OCI-LY3 (cell line): ENCODE measurements around the gene ANK3.

ENCODE experiments used
- H2AFZ ChIP-seq: fragments of 200-600, 300-600 bp; shearing (Covaris generic); 2 replicates; pipeline ENCODE4 v1.6.0; 2014; ENCODE audit warnings: antibody characterized with exemption, low read depth, low read length
- H3K27ac ChIP-seq: fragments of 200-600, 300-600 bp; sonication (generic); 2 replicates; pipeline ENCODE4 v1.5.1; 2014; ENCODE audit warnings: mild to moderate bottlenecking, low read length, moderate library complexity, mixed read lengths
- H3K27me3 ChIP-seq: fragments of 200-600, 300-600 bp; sonication (generic); 2 replicates; pipeline ENCODE4 v1.6.1; 2014; ENCODE audit warnings: low read depth, low read length, mixed read lengths
- H3K36me3 ChIP-seq: fragments of 200-600, 300-600 bp; sonication (generic); replicated peaks from 2 replicates; pipeline ENCODE3; 2014; ENCODE audit warnings: low read depth, low read length, mixed read lengths
- H3K4me1 ChIP-seq: fragments of 300-600, 200-600 bp; sonication (generic); 2 replicates; pipeline ENCODE4 v1.6.1; 2014; ENCODE audit warnings: low read length, mixed read lengths
- H3K4me2 ChIP-seq: fragments of 200-600, 300-600 bp; sonication (generic); 2 replicates; pipeline ENCODE4 v1.6.1; 2014; ENCODE audit warnings: low read length, mixed read lengths
- H3K4me3 ChIP-seq: fragments of 300-600, 200-600 bp; sonication (generic); 2 replicates; pipeline ENCODE4 v1.5.1; 2014; ENCODE audit warnings: antibody characterized with exemption, mild to moderate bottlenecking, low read length, moderate library complexity
- H3K79me2 ChIP-seq: fragments of 300-600, 200-600 bp; shearing (Covaris generic); 2 replicates; pipeline ENCODE4 v1.6.1; 2014; ENCODE audit warnings: mild to moderate bottlenecking, low read length, mixed read lengths
- H3K9ac ChIP-seq: fragments of 300-600, 200-600 bp; shearing (Covaris generic); 2 replicates; pipeline ENCODE4 v1.6.0; 2014; ENCODE audit warnings: mild to moderate bottlenecking, low read length, moderate library complexity
- H3K9me3 ChIP-seq: fragments of 200-600, 300-600 bp; shearing (Covaris generic); 2 replicates; pipeline ENCODE4 v1.6.1; 2014; ENCODE audit warnings: low read length, mixed read lengths; ENCODE audit not compliant: insufficient read depth
- H4K20me1 ChIP-seq: fragments of 200-600, 300-600 bp; sonication (generic); 2 replicates; pipeline ENCODE4 v1.6.1; 2016; ENCODE audit warnings: low read length, mixed read lengths; ENCODE audit not compliant: insufficient read depth
- EZH2phosphoT487 ChIP-seq: fragments of 200-600 bp; shearing (Covaris generic); IDR thresholded peaks from 2 replicates; pipeline ENCODE4 v1.6.1; 2018; ENCODE audit warnings: antibody characterized with exemption, mixed run types, low read depth
- TF ChIP-seq, protein P1 (sequence below): fragments of 200-600, 300-600 bp; sonication (generic); IDR thresholded peaks from 2 replicates; pipeline ENCODE4 v1.5.1; 2014; ENCODE audit warnings: antibody characterized with exemption, low read length, low read depth

The ANK3 gene

DNA sequence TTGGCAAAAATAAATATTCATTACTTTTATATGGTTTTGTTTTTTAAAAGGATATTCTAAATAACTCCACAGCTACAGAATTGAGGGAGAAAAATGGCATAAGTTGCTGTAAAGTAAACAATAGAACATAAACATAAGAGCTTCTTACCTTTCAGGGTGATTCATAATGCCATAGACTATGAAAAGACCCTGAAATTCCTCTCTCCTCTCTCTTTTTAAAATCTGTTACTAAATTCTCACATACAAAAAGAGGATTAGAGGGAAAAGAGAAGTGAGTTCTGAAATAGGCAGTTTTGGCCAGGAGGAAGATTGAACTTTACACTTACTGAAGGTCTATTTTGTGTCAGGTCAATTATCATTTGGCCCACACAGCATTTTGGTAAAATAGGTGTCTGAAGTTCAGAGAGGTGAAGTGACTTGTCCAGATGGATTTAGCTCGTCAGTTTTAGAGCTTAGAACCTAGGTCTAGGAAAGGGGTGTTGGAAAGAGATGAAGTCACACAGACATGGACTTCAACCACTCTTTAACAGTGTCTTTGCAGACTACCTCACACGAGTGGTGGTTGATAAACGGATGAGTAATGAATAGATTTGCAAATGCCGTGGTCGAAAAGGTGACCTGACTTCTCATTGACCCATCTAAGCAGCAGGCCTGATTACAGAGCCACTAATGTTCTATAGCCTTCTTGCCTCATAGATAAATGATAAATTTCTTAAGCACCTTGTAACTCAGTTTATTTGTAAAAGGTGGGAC, 292.7 kb downstream of the ANK3 start:
- Histone ChIP-seq H4K20me1 (no peaks in the 10 kb centered on the region), H3K4me2 (no peak overlapping the region), H3K27me3 (no peaks in the 10 kb centered on the region), H3K9me3 (no peaks in the 10 kb centered on the region), H3K79me2 (no peaks in the 10 kb centered on the region), H3K4me3 (no peak overlapping the region), H3K9ac (no peak overlapping the region), H3K4me1 (peaks cover 17% of the 10 kb centered on the region), H3K36me3 (no peaks in the 10 kb centered on the region), H2AFZ (no peak overlapping the region), H3K27ac (no peak overlapping the region)
- TF ChIP-seq, protein P1, sequence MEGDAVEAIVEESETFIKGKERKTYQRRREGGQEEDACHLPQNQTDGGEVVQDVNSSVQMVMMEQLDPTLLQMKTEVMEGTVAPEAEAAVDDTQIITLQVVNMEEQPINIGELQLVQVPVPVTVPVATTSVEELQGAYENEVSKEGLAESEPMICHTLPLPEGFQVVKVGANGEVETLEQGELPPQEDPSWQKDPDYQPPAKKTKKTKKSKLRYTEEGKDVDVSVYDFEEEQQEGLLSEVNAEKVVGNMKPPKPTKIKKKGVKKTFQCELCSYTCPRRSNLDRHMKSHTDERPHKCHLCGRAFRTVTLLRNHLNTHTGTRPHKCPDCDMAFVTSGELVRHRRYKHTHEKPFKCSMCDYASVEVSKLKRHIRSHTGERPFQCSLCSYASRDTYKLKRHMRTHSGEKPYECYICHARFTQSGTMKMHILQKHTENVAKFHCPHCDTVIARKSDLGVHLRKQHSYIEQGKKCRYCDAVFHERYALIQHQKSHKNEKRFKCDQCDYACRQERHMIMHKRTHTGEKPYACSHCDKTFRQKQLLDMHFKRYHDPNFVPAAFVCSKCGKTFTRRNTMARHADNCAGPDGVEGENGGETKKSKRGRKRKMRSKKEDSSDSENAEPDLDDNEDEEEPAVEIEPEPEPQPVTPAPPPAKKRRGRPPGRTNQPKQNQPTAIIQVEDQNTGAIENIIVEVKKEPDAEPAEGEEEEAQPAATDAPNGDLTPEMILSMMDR = no peak
- no peak for TF ChIP-seq EZH2phosphoT487

DNA sequence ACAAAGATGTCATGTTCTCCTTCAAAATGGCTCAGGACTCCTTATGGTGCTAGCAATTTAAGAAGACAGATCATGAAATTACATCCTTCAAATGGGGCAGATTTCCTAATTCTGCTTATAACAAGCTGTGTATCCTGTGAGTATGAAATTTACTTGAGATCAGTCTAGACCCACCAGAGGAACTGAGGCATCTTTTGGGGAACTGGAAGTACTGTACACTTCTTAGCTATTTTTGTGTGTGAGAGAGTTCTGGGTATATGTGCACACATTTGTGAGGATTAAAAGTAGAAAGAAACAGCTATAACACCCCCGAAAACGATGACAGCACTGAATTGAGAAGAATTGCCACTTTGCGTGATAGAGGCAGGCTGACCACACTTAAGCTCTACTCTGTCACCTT, 296.4 kb downstream of the ANK3 start:
- peaks cover 15% of the 10 kb centered on the region for H3K4me1 ChIP-seq
- peak overlapping the region; percentile 27; the same call in 1 of the 2 replicates for H3K4me3 ChIP-seq

DNA sequence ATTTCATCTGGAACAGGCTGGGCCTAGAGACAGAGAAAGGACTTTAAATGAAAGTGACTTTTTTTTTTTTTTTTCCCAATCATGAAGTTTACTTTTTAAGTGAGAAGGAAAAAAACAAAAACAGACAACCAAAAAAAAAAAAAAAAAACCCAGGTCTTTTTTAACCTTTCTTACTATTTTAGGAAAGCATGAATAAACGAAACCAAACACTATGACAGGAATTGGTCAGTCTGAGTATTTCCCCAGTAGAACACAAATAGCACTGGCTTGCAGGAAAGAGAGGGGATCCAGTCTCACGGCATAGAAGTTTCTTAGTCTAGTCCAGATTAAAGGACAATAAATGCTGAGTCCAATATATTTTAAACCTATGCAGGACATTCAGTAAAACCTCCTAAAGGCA, 302.8 kb downstream of the ANK3 start:
- TF ChIP-seq, protein P1 = no peak
- TF ChIP-seq EZH2phosphoT487 = no peak

More for the DNA sequence above, 296.4 kb downstream of the ANK3 start:
- Histone ChIP-seq H3K27me3 (no peaks in the 10 kb centered on the region), H3K79me2 (no peaks in the 10 kb centered on the region), H3K9me3 (no peaks in the 10 kb centered on the region), H3K4me2 (peak overlapping the region; percentile 58), H2AFZ (no peak overlapping the region), H3K36me3 (no peaks in the 10 kb centered on the region), H3K27ac (no peak overlapping the region), H3K9ac (no peak overlapping the region), H4K20me1 (no peaks in the 10 kb centered on the region)
- TF ChIP-seq, protein P1 = no peak
- no peak for TF ChIP-seq EZH2phosphoT487

DNA sequence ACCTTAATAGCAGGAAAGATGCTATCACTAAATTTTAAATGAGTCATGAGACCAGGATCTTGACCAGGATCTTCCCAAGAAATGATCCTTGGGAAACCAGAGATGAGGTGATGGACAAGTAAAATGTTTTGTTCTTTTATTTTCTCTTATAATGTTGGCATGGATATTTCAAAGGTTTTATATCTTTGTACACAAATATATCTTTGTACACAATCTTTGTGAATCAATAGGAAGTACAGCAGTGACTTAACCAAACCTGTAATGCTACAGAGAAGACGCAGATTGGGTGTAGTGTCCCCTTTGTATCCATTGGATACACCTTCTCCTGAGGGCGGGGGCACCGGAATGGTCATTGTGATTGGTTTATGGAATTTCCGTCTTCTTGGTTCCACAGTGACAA, 303.3 kb downstream of the ANK3 start:
- H3K9ac ChIP-seq = no peak overlapping the region
- no peak overlapping the region for H3K27ac ChIP-seq
- peaks cover 10% of the 10 kb centered on the region; the same call in 1 of the 2 replicates for H3K27me3 ChIP-seq
- H3K9me3 ChIP-seq = no peaks in the 10 kb centered on the region
- H3K4me3 ChIP-seq = no peak overlapping the region
- H3K36me3 ChIP-seq = no peaks in the 10 kb centered on the region
- no peak overlapping the region for H3K4me2 ChIP-seq
- TF ChIP-seq, protein P1 = no peak
- TF ChIP-seq EZH2phosphoT487 = no peak
- no peaks in the 10 kb centered on the region for H4K20me1 ChIP-seq
- H3K4me1 ChIP-seq = no peaks in the 10 kb centered on the region; the same call in 1 of the 2 replicates
- H3K79me2 ChIP-seq = no peaks in the 10 kb centered on the region
- no peak overlapping the region for H2AFZ ChIP-seq

More for the DNA sequence above, 302.8 kb downstream of the ANK3 start:
- Histone ChIP-seq H3K27me3 (peaks cover 10% of the 10 kb centered on the region; the same call in 1 of the 2 replicates), H3K79me2 (no peaks in the 10 kb centered on the region), H3K4me2 (no peak overlapping the region), H3K27ac (no peak overlapping the region), H4K20me1 (no peaks in the 10 kb centered on the region), H3K9me3 (no peaks in the 10 kb centered on the region), H3K36me3 (no peaks in the 10 kb centered on the region), H3K4me1 (no peaks in the 10 kb centered on the region; the same call in 1 of the 2 replicates), H2AFZ (no peak overlapping the region), H3K9ac (no peak overlapping the region), H3K4me3 (no peak overlapping the region)
